GM21576 (cell line): ENCODE results near the gene TMBIM1.
A peak's percentile ranks its signal among the peaks of the same experiment; 100 is the strongest.

Source experiments
- ATAC-seq: cut with Tn5 transposase; IDR thresholded peaks from one replicate; pipeline ENCODE4 v1.9.1; 2021; ENCODE audit warnings: mild to moderate bottlenecking, moderate library complexity; ENCODE audit not compliant: unreplicated experiment

TMBIM1 gene

GRCh38 chr2:218293715-218294429, 1.6 kb upstream of the TMBIM1 start:
- ATAC-seq, result no peak

GRCh38 chr2:218291318-218292047, 820 bp downstream of the TMBIM1 start:
- no peak for ATAC-seq

GRCh38 chr2:218290316-218291261, 1.7 kb downstream of the TMBIM1 start:
- peak; percentile 48 for ATAC-seq

GRCh38 chr2:218289639-218290315, 2.5 kb downstream of the TMBIM1 start:
- ATAC-seq, result no peak

GRCh38 chr2:218286570-218287459, 5.5 kb downstream of the TMBIM1 start:
- peak; percentile 55 for ATAC-seq

GRCh38 chr2:218285604-218286003, 6.7 kb downstream of the TMBIM1 start:
- no peak for ATAC-seq

GRCh38 chr2:218284106-218284811, 8.0 kb downstream of the TMBIM1 start:
- ATAC-seq, result peak; percentile 39

- no peak for ATAC-seq
These were observed 9.9 kb downstream of the TMBIM1 start for GRCh38 chr2:218282173-218282991.

- no peak for ATAC-seq
These were observed 10.9 kb downstream of the TMBIM1 start for GRCh38 chr2:218281449-218281848.

- no peak for ATAC-seq
These were observed 11.9 kb downstream of the TMBIM1 start for GRCh38 chr2:218280260-218280870.

GRCh38 chr2:218278531-218279360, 13.6 kb downstream of the TMBIM1 start:
- ATAC-seq, result no peak

- no peak for ATAC-seq
These were observed 14.4 kb downstream of the TMBIM1 start for GRCh38 chr2:218277921-218278320.

- no peak for ATAC-seq
These were observed 15.1 kb downstream of the TMBIM1 start for GRCh38 chr2:218276986-218277755.

GRCh38 chr2:218275371-218276072, 16.8 kb downstream of the TMBIM1 start:
- ATAC-seq, result no peak

- no peak for ATAC-seq
These were observed 17.7 kb downstream of the TMBIM1 start for GRCh38 chr2:218274586-218274985.

- ATAC-seq, result no peak
These were observed 18.4 kb downstream of the TMBIM1 start for GRCh38 chr2:218273908-218274249.
